Measurements from ENCODE around the gene DHRS13. TPM values are rescaled to one million over a fixed set of nuclear protein-coding genes. Genes with fewer than 3 reads are reported as not detected.
A peak's percentile ranks its signal among the peaks of the same experiment; 100 is the strongest.

The DHRS13 gene
- total RNA-seq, 2 donors from 2014 or later = 3.7 to 12.2 TPM

DNA sequence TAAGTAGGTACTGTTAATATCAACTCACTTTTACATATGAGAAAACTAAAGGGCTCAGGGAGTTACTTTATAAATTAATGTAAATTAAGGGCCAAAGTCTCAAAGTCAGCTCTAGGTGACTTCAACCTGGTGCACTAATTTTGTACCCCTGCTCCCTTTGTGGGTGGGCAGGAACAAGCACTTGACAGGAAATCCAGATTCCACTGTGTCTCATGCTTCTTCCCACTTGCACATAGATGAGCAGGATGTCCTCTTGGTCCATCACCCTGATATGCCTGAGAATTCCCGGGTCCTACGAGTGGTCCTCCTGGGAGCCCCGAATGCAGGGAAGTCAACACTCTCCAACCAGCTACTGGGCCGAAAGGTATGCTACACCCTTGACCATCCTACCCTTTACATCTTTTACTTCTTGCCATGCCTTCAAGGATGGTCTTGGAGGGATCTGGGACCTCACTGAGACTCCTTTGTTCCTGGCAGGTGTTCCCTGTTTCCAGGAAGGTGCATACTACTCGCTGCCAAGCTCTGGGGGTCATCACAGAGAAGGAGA, 46.8 kb downstream of the DHRS13 start:
- no peak overlapping the region for H3K4me3 ChIP-seq
- H3K27me3 ChIP-seq (replicated peaks; ENCODE audit: insufficient read depth) = no peaks in the 10 kb centered on the region
- ATAC-seq (ENCODE audit: insufficient number of reproducible peaks, low FRiP score, low read depth) (no peak), DNase-seq (ENCODE audit: low spot score) (no peak)
- no peaks in the 10 kb centered on the region for H3K9me3 ChIP-seq
- H3K27ac ChIP-seq = no peak overlapping the region
- H3K4me1 ChIP-seq (ENCODE audit: control insufficient read depth in 1 of 2, low read depth in 2 of 2) = peaks cover 9 to 11% of the 10 kb centered on the region in 2 donors
- TF ChIP-seq, protein P1, sequence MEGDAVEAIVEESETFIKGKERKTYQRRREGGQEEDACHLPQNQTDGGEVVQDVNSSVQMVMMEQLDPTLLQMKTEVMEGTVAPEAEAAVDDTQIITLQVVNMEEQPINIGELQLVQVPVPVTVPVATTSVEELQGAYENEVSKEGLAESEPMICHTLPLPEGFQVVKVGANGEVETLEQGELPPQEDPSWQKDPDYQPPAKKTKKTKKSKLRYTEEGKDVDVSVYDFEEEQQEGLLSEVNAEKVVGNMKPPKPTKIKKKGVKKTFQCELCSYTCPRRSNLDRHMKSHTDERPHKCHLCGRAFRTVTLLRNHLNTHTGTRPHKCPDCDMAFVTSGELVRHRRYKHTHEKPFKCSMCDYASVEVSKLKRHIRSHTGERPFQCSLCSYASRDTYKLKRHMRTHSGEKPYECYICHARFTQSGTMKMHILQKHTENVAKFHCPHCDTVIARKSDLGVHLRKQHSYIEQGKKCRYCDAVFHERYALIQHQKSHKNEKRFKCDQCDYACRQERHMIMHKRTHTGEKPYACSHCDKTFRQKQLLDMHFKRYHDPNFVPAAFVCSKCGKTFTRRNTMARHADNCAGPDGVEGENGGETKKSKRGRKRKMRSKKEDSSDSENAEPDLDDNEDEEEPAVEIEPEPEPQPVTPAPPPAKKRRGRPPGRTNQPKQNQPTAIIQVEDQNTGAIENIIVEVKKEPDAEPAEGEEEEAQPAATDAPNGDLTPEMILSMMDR (IDR thresholded peaks at IDR 0.05) = no peak
- peaks cover 24% of the 10 kb centered on the region for H3K36me3 ChIP-seq

DNA sequence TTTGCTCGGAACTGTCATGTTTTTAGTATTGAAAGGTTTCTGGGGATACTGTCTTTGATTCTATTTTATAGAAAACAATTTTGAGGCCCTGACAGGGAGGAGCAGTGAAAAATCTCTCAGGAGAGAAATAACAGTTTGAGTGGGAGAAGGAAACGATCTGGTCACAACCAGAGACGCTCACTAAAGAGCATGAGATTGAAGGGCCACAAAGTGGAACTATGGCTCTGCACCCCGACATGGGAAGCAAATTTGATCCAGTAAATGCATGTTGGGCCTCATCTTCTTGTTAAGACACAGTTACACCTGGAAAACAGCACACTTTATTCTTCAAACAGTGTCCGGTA, 47.6 kb downstream of the DHRS13 start:
- Histone ChIP-seq H3K27me3 (replicated peaks; ENCODE audit: insufficient read depth) (no peaks in the 10 kb centered on the region), H3K36me3 (peaks cover 21% of the 10 kb centered on the region), H3K4me1 (ENCODE audit: control insufficient read depth in 1 of 2, low read depth in 2 of 2) (peaks cover 9 to 11% of the 10 kb centered on the region in 2 donors), H3K27ac (peak overlapping the region; percentile 72 to 73), H3K9me3 (no peaks in the 10 kb centered on the region), H3K4me3 (peak overlapping the region; percentile 81)
- ATAC-seq (ENCODE audit: insufficient number of reproducible peaks, low FRiP score, low read depth) (peak; percentile 8), DNase-seq (ENCODE audit: low spot score) (no peak)
- TF ChIP-seq, protein P1 (IDR thresholded peaks at IDR 0.05) = no peak

DNA sequence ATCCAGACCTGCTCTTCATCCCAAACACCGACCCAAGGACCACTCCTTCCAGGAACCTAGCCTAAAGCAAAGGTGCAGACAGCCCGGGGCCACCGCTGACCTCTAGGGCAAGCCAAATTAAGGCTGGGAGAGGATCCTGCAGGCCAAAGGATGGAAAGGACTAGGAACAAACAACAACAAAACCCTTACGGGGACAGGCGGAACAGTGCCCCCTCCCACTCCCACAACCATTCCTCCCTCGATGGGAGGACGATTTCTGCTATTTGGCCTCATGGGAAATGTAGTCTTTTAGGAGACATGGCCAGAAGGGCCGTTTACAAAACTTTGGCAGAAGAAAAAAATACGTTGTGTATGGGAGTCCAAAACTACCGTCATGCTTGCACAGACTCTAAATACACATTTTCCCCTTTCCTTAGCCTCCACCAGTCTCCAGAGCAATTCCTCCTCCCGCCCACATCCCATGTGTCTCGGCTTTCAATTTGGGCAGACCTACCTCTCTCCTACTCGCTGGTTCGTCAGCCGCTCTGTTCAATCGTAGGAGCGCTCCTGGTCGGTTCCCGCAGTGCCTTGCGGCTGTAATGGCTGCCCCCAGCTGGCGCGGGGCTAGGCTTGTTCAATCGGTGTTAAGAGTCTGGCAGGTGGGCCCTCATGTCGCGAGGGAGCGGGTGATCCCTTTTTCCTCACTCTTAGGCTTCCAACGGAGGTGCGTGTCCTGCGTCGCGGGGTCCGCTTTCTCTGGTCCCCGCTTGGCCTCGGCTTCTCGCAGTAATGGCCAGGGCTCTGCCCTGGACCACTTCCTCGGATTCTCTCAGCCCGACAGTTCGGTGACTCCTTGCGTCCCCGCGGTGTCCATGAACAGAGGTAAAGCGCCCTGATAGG, 48.2 kb downstream of the DHRS13 start, which contains the start of gene ERAL1:
ERAL1 (plus strand) TSS at position 560 of the 879 bp plus-strand sequence; CDS start at position 579, 19 bp downstream.
- Histone ChIP-seq H3K27ac (peak within 1 kb of the TSS; percentile 72 to 73), H3K36me3 (peaks cover 21% of the 10 kb centered on the region), H3K27me3 (replicated peaks; ENCODE audit: insufficient read depth) (no peaks in the 10 kb centered on the region), H3K4me3 (peak within 1 kb of the TSS; percentile 81), H3K4me1 (ENCODE audit: control insufficient read depth in 1 of 2, low read depth in 2 of 2) (peaks cover 9 to 11% of the 10 kb centered on the region in 2 donors), H3K9me3 (no peaks in the 10 kb centered on the region)
- ATAC-seq (ENCODE audit: insufficient number of reproducible peaks, low FRiP score, low read depth) (peak; percentile 86), DNase-seq (ENCODE audit: low spot score) (peak; percentile 60)
- TF ChIP-seq, protein P1 (IDR thresholded peaks at IDR 0.05) = no peak

DNA sequence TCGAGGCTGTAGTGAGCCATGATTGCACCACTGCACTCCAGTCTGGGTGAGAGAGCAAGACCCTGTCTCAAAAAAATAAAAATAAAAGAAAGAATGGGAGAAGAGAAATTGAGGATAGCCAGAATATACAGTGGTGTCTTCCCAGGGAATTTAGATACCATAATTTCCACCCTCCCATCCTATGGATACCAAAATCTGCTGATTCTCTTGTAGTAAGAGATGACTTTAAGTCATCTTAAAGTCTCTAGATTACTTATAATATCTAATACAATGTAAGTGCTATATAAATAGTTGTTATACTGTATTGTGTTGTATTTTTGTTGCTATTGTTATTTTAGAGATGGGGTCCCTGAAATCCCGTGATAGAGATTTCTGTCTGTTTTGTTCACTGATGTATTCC, 49.6 kb downstream of the DHRS13 start:
- TF ChIP-seq, protein P1 (IDR thresholded peaks at IDR 0.05) = no peak
- H3K4me1 ChIP-seq (ENCODE audit: control insufficient read depth in 1 of 2, low read depth in 2 of 2) = peaks cover 9 to 11% of the 10 kb centered on the region in 2 donors
- peaks cover 10% of the 10 kb centered on the region for H3K36me3 ChIP-seq
- no peaks in the 10 kb centered on the region for H3K9me3 ChIP-seq
- no peak for DNase-seq (ENCODE audit: low spot score)
- no peak overlapping the region for H3K4me3 ChIP-seq
- H3K27me3 ChIP-seq (replicated peaks; ENCODE audit: insufficient read depth) = no peaks in the 10 kb centered on the region
- no peak for ATAC-seq (ENCODE audit: insufficient number of reproducible peaks, low FRiP score, low read depth)
- H3K27ac ChIP-seq = no peak overlapping the region

DNA sequence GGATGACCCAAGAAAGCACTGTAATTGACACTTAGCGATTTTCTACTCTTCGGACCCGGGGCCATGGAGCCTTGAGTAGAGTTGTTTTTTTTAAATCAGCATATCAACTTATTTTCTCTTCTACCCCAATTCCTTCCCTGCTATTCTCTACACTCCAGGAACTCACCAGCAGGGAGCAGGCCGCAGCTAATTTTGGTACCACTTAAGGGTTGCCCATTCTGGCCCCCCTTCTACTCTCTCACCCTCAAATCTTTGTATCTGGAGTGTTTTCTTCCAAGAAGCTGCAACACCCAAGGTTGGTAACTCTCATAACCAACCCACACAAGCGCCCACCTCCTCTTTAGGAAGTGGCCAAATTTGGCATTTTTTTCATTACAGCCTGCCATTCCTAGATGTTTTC, 53.6 kb downstream of the DHRS13 start:
- no peak overlapping the region for H3K4me3 ChIP-seq
- ATAC-seq (ENCODE audit: insufficient number of reproducible peaks, low FRiP score, low read depth) = no peak

More for the DNA sequence above, 53.6 kb downstream of the DHRS13 start:
- Histone ChIP-seq H3K9me3 (no peaks in the 10 kb centered on the region), H3K4me1 (ENCODE audit: control insufficient read depth in 1 of 2, low read depth in 2 of 2) (peaks cover 3% of the 10 kb centered on the region in 2 donors), H3K36me3 (no peaks in the 10 kb centered on the region), H3K27ac (no peak overlapping the region), H3K27me3 (replicated peaks; ENCODE audit: insufficient read depth) (no peaks in the 10 kb centered on the region)
- TF ChIP-seq, protein P1 (IDR thresholded peaks at IDR 0.05) = no peak
- no peak for DNase-seq (ENCODE audit: low spot score)
